Neuronal stem cell (in vitro differentiated cells): ENCODE data around the gene GSTM1.

Experiments
- DNase-seq: peaks from one replicate; pipeline ENCODE4 v3.0.0-alpha.2; 2013; ENCODE audit warnings: low spot score
- H2AFZ ChIP-seq: one replicate; pipeline ENCODE4 v1.6.1; 2013; ENCODE audit warnings: mild to moderate bottlenecking, low read length, inconsistent platforms
- H2AK5ac ChIP-seq: 2 replicates; pipeline ENCODE4 v1.6.1; 2013; ENCODE audit warnings: low read depth, mild to moderate bottlenecking, inconsistent platforms, low read length, moderate library complexity, mixed read lengths
- H2BK120ac ChIP-seq: 2 replicates; pipeline ENCODE4 v1.6.1; 2013; ENCODE audit warnings: low read depth, mild to moderate bottlenecking, inconsistent platforms, low read length, moderate library complexity, mixed read lengths
- H2BK12ac ChIP-seq: one replicate; pipeline ENCODE4 v1.6.1; 2013; ENCODE audit warnings: low read length, inconsistent platforms
- H2BK15ac ChIP-seq: 2 replicates; pipeline ENCODE4 v1.6.1; 2013; ENCODE audit warnings: mild to moderate bottlenecking, low read length, inconsistent platforms, mixed read lengths
- H2BK5ac ChIP-seq: one replicate; pipeline ENCODE4 v1.6.1; 2013; ENCODE audit warnings: inconsistent platforms, mild to moderate bottlenecking, low read length, moderate library complexity
- H3K14ac ChIP-seq: one replicate; pipeline ENCODE4 v1.6.1; 2013; ENCODE audit warnings: low read length, inconsistent platforms
- H3K18ac ChIP-seq: 2 replicates; pipeline ENCODE4 v1.6.1; 2013; ENCODE audit warnings: low read length, inconsistent platforms
- H3K23ac ChIP-seq: 2 replicates; pipeline ENCODE4 v1.6.1; 2013; ENCODE audit warnings: low read depth, mild to moderate bottlenecking, mixed read lengths, low read length, inconsistent platforms; ENCODE audit not compliant: poor library complexity
- H3K27ac ChIP-seq: replicated peaks from 3 replicates; pipeline ENCODE4 v1.5.1; 2013; ENCODE audit warnings: low read length, inconsistent platforms
- H3K27me3 ChIP-seq, 3 experiments: 2 replicates each; pipeline ENCODE4 v1.6.1; 2013; ENCODE audit warnings: low read length in 3 of 3, mild to moderate bottlenecking in 2 of 3, inconsistent platforms in 1 of 3, low read depth in 1 of 3, mixed read lengths in 1 of 3, moderate library complexity in 1 of 3; ENCODE audit not compliant: control insufficient read depth in 3 of 3, insufficient read depth in 3 of 3
- H3K36me3 ChIP-seq, 2 donors: replicated peaks in 1 of 2; 2 replicates each; pipeline ENCODE4 v1.6.1; 2013; ENCODE audit warnings: low read length in 2 of 2; ENCODE audit not compliant: control insufficient read depth in 2 of 2, insufficient read depth in 2 of 2
- H3K4ac ChIP-seq: 2 replicates; pipeline ENCODE4 v1.6.1; 2013; ENCODE audit warnings: inconsistent platforms, mild to moderate bottlenecking, low read length, moderate library complexity
- H3K4me1 ChIP-seq, 2 donors: 1 replicate in 1 of 2; 2 replicates in 1 of 2; pipeline ENCODE4 v1.6.1; 2013; ENCODE audit warnings: low read length in 2 of 2, low read depth in 1 of 2; ENCODE audit not compliant: control insufficient read depth in 2 of 2, insufficient read depth in 1 of 2
- H3K4me2 ChIP-seq: one replicate; pipeline ENCODE4 v1.6.1; 2013; ENCODE audit warnings: mild to moderate bottlenecking, low read length, inconsistent platforms; ENCODE audit not compliant: insufficient read depth, poor library complexity, severe bottlenecking
- H3K4me3 ChIP-seq, 2 donors: 2 replicates each; pipeline ENCODE4 v1.5.1; 2013; ENCODE audit warnings: low read length in 2 of 2, mild to moderate bottlenecking in 2 of 2, inconsistent platforms in 1 of 2, moderate library complexity in 1 of 2
- H3K79me1 ChIP-seq: one replicate; pipeline ENCODE4 v1.6.1; 2013; ENCODE audit warnings: low read depth, mild to moderate bottlenecking, inconsistent platforms, low read length, moderate library complexity
- H3K9ac ChIP-seq: one replicate; pipeline ENCODE4 v1.6.1; 2013; ENCODE audit warnings: mild to moderate bottlenecking, low read depth, low read length, inconsistent platforms; ENCODE audit not compliant: poor library complexity
- H3K9me3 ChIP-seq, 2 donors: replicated peaks in 1 of 2; 2 replicates each; pipeline versions ENCODE3 to v1.6.1; 2013; ENCODE audit warnings: low read length in 2 of 2, mild to moderate bottlenecking in 2 of 2, inconsistent platforms in 1 of 2, low read depth in 1 of 2, mixed read lengths in 1 of 2, moderate library complexity in 1 of 2; ENCODE audit not compliant: control insufficient read depth in 2 of 2, insufficient read depth in 1 of 2
- H4K8ac ChIP-seq: one replicate; pipeline ENCODE4 v1.6.1; 2013; ENCODE audit warnings: low read depth, mild to moderate bottlenecking, inconsistent platforms, low read length, moderate library complexity
- H4K91ac ChIP-seq: one replicate; pipeline ENCODE4 v1.6.1; 2013; ENCODE audit warnings: low read length, low read depth, mild to moderate bottlenecking, inconsistent platforms; ENCODE audit not compliant: poor library complexity
- WGBS, 2 donors: extraction: QIAGEN DNeasy Blood & Tissue Kit; methylation state at CpG; one replicate each; pipeline ENCODE4 v1.1.7; 2013; ENCODE audit warnings: missing lambda C conversion rate in 2 of 2, mixed read lengths in 1 of 2; ENCODE audit not compliant: insufficient read length in 2 of 2, insufficient replicate concordance in 1 of 2; ENCODE audit errors: extremely low coverage in 2 of 2; 5-methylcytosine and 5-hydroxymethylcytosine counted together

The GSTM1 gene

DNA sequence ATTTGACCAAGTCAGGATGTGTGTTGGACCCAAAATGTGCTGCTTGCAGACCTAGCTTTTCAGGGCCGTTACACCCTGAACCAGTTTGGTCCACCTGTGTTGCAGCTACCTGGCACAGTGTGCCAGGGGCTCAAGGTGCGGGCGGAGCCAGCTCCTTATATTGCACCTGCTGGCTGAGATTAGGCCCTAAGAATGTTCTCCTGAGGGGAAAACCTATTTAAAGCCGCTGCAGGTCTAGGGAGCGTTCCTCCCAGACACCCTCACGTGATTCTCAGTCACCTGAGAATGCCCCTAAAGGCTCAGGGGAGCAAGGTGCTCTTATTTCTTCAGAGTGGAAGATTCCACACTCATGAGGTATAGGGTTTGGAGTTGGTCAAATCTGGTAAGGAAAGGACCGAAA, 41.3 kb downstream of the GSTM1 start:
- DNase-seq: no peak
- no peak overlapping the region for H3K4me3 ChIP-seq
- H2AFZ ChIP-seq: no peak overlapping the region
- peaks cover 0 to 9% (median 0%) of the 10 kb centered on the region in 3 experiments for H3K27me3 ChIP-seq
- no peak overlapping the region for H2BK5ac ChIP-seq
- H3K14ac ChIP-seq: no peak overlapping the region
- H3K4ac ChIP-seq: no peak overlapping the region
- no peak overlapping the region for H2BK120ac ChIP-seq
- H2BK15ac ChIP-seq: no peak overlapping the region
- no peak overlapping the region for H4K91ac ChIP-seq
- H3K18ac ChIP-seq: no peak overlapping the region
- no peak overlapping the region for H3K4me2 ChIP-seq
- H3K36me3 ChIP-seq: no peaks in the 10 kb centered on the region
- no peaks in the 10 kb centered on the region for H3K79me1 ChIP-seq
- no peak overlapping the region for H3K27ac ChIP-seq
- H3K4me1 ChIP-seq: peaks cover 0 to 7% of the 10 kb centered on the region in 2 donors
- no peak overlapping the region for H3K9ac ChIP-seq
- H3K9me3 ChIP-seq: peaks cover 4 to 9% of the 10 kb centered on the region in 2 donors
- H2AK5ac ChIP-seq: no peak overlapping the region
- WGBS, 2 donors: no CpG with 5 or more reads among the region's 7 CpGs
- H2BK12ac ChIP-seq: no peak overlapping the region
- no peak overlapping the region for H4K8ac ChIP-seq
- no peak overlapping the region for H3K23ac ChIP-seq

DNA sequence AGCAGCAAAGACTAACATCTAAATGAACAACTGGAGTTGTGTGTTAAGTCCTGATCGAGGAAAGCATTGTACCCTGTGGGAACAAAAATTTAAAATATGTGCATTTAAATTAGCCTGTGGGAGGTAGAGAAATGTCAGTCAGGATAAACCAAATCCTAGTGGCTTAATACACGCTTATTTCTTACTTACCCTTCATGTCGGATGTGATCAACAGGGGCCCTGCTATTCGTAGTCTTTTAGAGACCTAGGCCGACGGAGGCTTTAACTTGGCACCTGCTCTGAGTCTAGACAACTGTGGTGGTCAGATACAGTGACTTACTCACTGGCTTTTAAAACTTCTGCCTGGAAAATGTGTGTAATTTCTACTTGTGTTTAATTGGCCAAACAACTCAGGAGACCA, 43.0 kb downstream of the GSTM1 start:
- Histone ChIP-seq H3K79me1 (no peaks in the 10 kb centered on the region), H2BK5ac (no peak overlapping the region), H2AFZ (no peak overlapping the region), H3K4me3 (no peak overlapping the region), H3K36me3 (no peaks in the 10 kb centered on the region), H4K8ac (no peak overlapping the region), H2BK15ac (no peak overlapping the region), H3K14ac (no peak overlapping the region), H2AK5ac (no peak overlapping the region), H3K23ac (no peak overlapping the region), H3K4me1 (peaks cover 0 to 7% of the 10 kb centered on the region in 2 donors), H3K27ac (no peak overlapping the region), H3K27me3 (peaks cover 0 to 6% (median 0%) of the 10 kb centered on the region in 3 experiments), H3K9ac (no peak overlapping the region), H4K91ac (no peak overlapping the region), H3K4ac (no peak overlapping the region), H2BK120ac (no peak overlapping the region), H3K9me3 (peaks cover 4 to 8% of the 10 kb centered on the region in 2 donors), H3K18ac (no peak overlapping the region), H3K4me2 (no peak overlapping the region), H2BK12ac (no peak overlapping the region)
- WGBS, 2 donors: no CpG with 5 or more reads among the region's 6 CpGs
- no peak for DNase-seq

DNA sequence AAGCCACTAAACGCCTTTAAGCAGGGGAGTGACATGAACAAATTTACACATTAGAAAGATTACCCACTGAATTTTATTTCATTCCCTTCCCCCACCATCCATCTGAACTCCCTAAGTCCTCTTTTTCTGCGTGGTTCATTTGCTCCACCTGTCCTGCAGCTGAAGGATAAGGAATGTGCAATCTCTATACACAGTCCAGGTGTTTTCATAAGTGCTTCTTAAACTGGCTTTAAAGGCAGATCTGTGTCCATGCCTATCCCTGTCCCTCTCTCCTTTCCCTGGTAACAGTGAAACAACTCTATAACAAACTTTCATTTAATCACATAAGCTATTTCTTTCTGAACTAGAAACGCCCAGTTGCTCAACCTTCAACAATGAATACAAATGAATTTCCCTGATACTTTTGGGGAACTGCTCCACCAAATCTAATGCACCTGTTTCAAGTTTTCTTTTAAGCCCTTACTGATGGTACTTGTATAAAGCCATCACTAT, 44.8 kb downstream of the GSTM1 start:
- peaks cover 0 to 3% of the 10 kb centered on the region in 2 donors for H3K9me3 ChIP-seq
- no peak overlapping the region for H3K4me2 ChIP-seq
- H3K79me1 ChIP-seq: no peaks in the 10 kb centered on the region
- H3K4me1 ChIP-seq: peaks cover 0 to 7% of the 10 kb centered on the region in 2 donors
- H3K36me3 ChIP-seq: peaks cover 7 to 12% of the 10 kb centered on the region in 2 donors
- H3K18ac ChIP-seq: no peak overlapping the region
- H2AK5ac ChIP-seq: no peak overlapping the region
- no peak for DNase-seq
- H3K4ac ChIP-seq: no peak overlapping the region
- no peak overlapping the region for H3K27ac ChIP-seq
- H3K23ac ChIP-seq: no peak overlapping the region
- no peak overlapping the region for H3K4me3 ChIP-seq
- no CpG with 5 or more reads among the region's 3 CpGs for WGBS, 2 donors
- no peak overlapping the region for H2BK5ac ChIP-seq
- H2AFZ ChIP-seq: no peak overlapping the region
- no peak overlapping the region for H3K9ac ChIP-seq
- H4K8ac ChIP-seq: no peak overlapping the region
- no peak overlapping the region for H2BK15ac ChIP-seq
- H2BK120ac ChIP-seq: no peak overlapping the region
- H3K14ac ChIP-seq: no peak overlapping the region
- H3K27me3 ChIP-seq: peaks cover 0 to 6% (median 0%) of the 10 kb centered on the region in 3 experiments
- H4K91ac ChIP-seq: no peak overlapping the region
- H2BK12ac ChIP-seq: no peak overlapping the region

GRCh38 chr1:109733236-109733870, 45.7 kb downstream of the GSTM1 start:
- no peak overlapping the region for H3K9ac ChIP-seq
- no peak overlapping the region for H3K4ac ChIP-seq
- no peak overlapping the region for H2BK120ac ChIP-seq
- no peak overlapping the region for H3K4me2 ChIP-seq
- no peak for DNase-seq
- no peak overlapping the region for H2BK12ac ChIP-seq
- peaks cover 0 to 3% of the 10 kb centered on the region in 2 donors for H3K9me3 ChIP-seq
- H3K18ac ChIP-seq: no peak overlapping the region
- H3K4me1 ChIP-seq: peaks cover 0 to 7% of the 10 kb centered on the region in 2 donors
- no peak overlapping the region for H2BK5ac ChIP-seq
- no peak overlapping the region for H3K23ac ChIP-seq
- H4K91ac ChIP-seq: no peak overlapping the region
- H3K79me1 ChIP-seq: no peaks in the 10 kb centered on the region
- H3K36me3 ChIP-seq: peaks cover 11 to 21% of the 10 kb centered on the region in 2 donors
- WGBS, 2 donors: no CpG with 5 or more reads among the region's 4 CpGs
- peaks cover 0 to 6% (median 0%) of the 10 kb centered on the region in 3 experiments for H3K27me3 ChIP-seq
- no peak overlapping the region for H3K27ac ChIP-seq
- H2BK15ac ChIP-seq: no peak overlapping the region
- H2AFZ ChIP-seq: no peak overlapping the region
- no peak overlapping the region for H4K8ac ChIP-seq
- no peak overlapping the region for H3K14ac ChIP-seq
- no peak overlapping the region for H3K4me3 ChIP-seq
- no peak overlapping the region for H2AK5ac ChIP-seq
